Subcutaneous adipose tissue (tissue), 4 donors: ENCODE results near the gene DDC. TPM values are rescaled to one million over a fixed set of nuclear protein-coding genes. Genes with fewer than 3 reads are reported as not detected.

Experiments used
- total RNA-seq, 4 donors: library from RNA; depleted of rRNA; stranded (reverse); fragments of >200 nt; gene quantifications; one replicate each; pipeline ENCODE4 v1.1.0, GENCODE V29; 2016
- TF ChIP-seq, protein P1 (sequence below): fragments of 450-650 bp; IDR thresholded peaks from one replicate; pipeline ENCODE4 v1.5.1; 2016; ENCODE audit warnings: low read depth, mild to moderate bottlenecking, control low read depth, antibody characterized with exemption, moderate library complexity

Gene DDC
- total RNA-seq, 4 donors from 2014 or later = not detected

DNA sequence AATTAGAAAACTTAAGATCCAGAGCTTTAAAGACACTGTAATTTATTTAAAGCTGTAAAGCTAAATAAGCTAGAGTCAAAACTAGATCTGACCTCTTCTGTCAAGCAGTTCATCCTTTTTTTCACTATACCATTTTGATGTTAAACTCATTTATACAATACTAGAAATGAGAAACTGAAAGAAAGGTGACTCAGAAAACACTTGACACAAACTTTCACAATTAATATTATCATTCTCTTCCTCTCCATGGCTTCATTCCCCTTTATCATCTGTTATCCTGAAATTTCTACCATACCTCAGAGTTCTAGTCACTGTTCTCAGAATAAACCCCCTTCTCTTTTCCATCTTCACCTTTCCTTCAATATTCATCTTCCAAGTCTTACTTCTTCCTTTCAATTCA, 116.4 kb downstream of the DDC start:
- TF ChIP-seq, protein P1, sequence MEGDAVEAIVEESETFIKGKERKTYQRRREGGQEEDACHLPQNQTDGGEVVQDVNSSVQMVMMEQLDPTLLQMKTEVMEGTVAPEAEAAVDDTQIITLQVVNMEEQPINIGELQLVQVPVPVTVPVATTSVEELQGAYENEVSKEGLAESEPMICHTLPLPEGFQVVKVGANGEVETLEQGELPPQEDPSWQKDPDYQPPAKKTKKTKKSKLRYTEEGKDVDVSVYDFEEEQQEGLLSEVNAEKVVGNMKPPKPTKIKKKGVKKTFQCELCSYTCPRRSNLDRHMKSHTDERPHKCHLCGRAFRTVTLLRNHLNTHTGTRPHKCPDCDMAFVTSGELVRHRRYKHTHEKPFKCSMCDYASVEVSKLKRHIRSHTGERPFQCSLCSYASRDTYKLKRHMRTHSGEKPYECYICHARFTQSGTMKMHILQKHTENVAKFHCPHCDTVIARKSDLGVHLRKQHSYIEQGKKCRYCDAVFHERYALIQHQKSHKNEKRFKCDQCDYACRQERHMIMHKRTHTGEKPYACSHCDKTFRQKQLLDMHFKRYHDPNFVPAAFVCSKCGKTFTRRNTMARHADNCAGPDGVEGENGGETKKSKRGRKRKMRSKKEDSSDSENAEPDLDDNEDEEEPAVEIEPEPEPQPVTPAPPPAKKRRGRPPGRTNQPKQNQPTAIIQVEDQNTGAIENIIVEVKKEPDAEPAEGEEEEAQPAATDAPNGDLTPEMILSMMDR = no peak

DNA sequence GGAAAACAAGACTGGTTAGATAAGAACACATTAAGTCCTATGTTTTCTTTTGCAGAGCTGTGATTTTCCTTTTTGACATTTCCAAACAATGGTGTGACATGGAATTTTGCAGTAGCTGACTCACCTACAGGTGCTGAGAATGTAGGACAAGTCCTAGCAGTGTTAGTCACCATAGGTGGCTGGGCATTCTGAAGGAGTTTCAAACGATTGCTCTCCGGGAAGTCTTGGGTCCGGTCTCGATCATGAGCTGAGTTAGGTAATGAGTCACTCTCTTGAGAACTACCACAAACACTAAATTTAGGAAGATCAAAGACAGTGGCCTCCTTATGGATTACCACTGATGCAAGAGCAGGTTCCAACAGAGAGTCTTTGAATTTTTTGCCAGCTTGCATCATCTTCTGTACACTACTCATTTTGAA, 118.7 kb downstream of the DDC start:
- TF ChIP-seq, protein P1 = no peak

DNA sequence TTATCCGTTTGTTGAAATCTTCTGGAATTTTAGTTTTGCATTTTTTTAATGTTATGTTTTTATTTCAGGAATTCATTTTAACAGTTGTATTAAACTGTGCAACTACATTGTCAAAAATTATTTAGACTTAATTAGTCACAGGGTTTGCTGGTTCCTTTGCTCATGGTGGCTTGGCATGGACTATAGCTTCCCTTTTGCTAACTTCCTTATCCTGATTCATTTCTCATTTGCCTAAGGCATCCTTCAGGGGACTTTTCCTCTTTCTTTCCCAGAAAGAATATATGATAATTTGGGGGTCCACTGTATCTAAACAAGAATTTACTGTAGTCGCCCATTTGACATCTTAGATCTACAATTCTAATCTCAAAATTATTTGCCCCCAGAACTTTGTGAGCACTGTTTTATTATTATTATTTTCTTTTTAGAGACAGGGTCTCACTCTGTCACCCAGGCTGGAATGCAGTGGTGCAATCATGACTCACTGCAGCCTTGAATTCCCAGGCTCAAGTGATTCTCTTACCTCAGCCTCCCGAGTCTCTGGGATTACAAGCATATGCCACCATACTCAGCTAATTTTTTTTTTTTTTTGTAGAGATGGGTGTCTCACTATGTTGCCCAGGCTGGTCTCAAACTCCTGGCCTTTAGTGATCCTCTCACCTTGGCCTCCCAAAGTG, 128.9 kb downstream of the DDC start:
- TF ChIP-seq, protein P1 = no peak

DNA sequence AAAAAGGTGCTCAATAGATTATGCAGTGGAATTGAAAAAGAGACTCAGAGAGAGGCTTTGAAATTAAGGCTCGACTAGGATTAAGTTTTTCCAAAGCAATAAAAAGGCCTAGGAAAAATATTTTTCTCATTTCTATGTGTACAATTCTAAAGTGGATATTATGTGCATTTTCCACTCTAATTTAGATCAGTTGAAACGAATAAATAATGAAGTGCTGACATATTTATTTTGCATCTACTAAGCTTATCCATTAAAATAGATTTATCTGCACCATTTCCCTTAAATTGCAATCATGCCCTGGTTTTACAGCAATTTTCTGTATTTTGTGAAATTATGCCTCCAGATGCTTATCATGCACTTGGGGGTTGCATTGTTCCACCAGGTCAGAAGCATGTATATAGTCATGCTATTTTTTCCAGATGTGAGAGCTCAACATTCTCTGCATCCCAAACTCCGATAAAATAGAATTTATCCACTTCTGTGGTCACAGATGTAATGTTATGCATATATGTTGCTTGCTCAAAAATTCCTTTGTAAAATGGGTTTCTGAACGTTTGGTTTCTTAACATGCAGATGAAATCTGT, 133.4 kb downstream of the DDC start:
- TF ChIP-seq, protein P1 = no peak

DNA sequence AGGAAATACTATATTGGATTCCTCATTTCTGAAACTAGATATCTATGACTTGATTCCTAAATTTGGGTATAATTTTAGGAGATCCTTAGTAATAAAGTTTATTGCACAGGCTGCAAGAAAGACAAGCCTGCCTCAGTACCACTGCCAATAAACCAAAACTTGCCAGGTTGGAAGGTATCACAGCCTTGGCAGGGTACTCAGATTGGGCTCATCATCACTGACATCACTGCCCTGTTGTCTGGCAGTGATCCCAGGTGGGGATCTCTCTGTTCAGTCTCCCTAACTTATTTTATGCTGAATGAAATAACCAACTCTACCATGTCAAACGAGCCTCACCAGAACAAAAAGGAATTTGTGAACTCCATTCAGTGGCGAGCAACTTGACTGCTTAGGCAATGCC, 133.9 kb downstream of the DDC start:
- TF ChIP-seq, protein P1 = no peak

DNA sequence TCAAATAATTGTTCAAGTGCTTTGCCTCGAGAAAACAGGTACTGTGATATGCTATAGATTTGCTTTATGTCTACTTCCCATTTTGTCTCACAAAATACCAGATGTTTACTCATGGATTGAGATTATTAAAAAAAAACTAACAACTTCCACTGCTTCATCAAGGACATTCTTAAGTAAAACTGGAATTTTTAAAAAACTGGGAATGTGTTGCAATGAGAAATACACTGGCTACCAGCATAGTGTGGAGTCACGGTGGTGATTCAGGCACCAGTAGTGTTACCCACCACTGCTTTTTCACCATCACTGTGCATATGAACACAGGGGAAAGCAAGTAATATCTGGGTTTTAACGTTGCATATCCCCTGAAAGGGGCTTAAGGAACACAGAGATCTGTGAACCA, 136.3 kb downstream of the DDC start:
- TF ChIP-seq, protein P1 = no peak

DNA sequence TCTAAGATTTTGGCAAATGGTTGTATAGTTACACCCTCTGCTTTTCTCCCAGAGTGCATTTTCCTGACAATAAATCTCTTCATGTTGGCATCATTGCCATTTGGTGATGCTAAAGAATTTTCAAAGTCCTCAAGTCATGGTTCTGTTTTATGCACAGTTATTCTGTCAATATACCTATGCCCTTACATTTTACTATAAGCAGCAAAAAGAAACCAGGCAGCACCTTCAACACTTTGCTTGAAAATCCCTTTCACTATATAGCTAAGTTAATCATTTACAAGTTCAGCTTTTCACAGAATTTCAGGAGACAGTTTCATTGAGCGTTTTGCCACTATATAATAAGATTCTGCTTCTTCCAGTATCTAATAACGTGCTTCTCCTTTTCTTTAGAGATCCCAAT, 137.7 kb downstream of the DDC start:
- TF ChIP-seq, protein P1 = no peak
